H1 (cell line): ENCODE data around the gene C22orf31. TPM values are rescaled to one million over a fixed set of nuclear protein-coding genes. Genes with fewer than 3 reads are reported as not detected.

Source experiments
- CTCF ChIA-PET: fragments of 300-600 bp; sonication (Branson Sonifier 250); formaldehyde crosslinking; loops from one replicate; lab custom pipeline; 2021; ENCODE audit not compliant: partially characterized antibody; lab: Charles Lee
- POLR2A ChIA-PET: fragments of 300-600 bp; sonication (Branson Sonifier 250); formaldehyde crosslinking; loops from one replicate; lab custom pipeline; 2021; ENCODE audit warnings: inconsistent platforms; ENCODE audit not compliant: partially characterized antibody; lab: Charles Lee
- DNase-seq, 2 experiments: peaks; one replicate each; pipeline versions ENCODE4 v3.0.0 to v3.0.0-alpha.2; 2010 to 2022; ENCODE audit warnings: low spot score in 2 of 2, low read depth in 1 of 2, mixed read lengths in 1 of 2
- FAIRE-seq: peaks from 2 replicates; lab custom pipeline; 2011; peaks lifted over from hg19 to GRCh38; lab: Jason Lieb, UNC
- H2AFZ ChIP-seq: 2 replicates; pipeline ENCODE4 v1.8.1; 2012; ENCODE audit warnings: low read length, inconsistent platforms
- H2AK5ac ChIP-seq: 2 replicates; pipeline ENCODE4 v1.6.1; 2013; ENCODE audit warnings: low read depth, low read length
- H2BK120ac ChIP-seq: replicated peaks from 2 replicates; pipeline ENCODE3; 2013; ENCODE audit warnings: low read depth, low read length, inconsistent platforms
- H2BK12ac ChIP-seq: 2 replicates; pipeline ENCODE4 v1.6.1; 2013; ENCODE audit warnings: low read depth, low read length
- H2BK15ac ChIP-seq: 2 replicates; pipeline ENCODE4 v1.6.1; 2013; ENCODE audit warnings: low read length
- H2BK20ac ChIP-seq: 2 replicates; pipeline ENCODE4 v1.6.1; 2013; ENCODE audit warnings: low read length
- H2BK5ac ChIP-seq: 2 replicates; pipeline ENCODE4 v1.6.1; 2013; ENCODE audit warnings: low read depth, low read length
- H3K14ac ChIP-seq: 2 replicates; pipeline ENCODE4 v1.6.1; 2013; ENCODE audit warnings: inconsistent platforms; ENCODE audit not compliant: insufficient read length
- H3K18ac ChIP-seq: 2 replicates; pipeline ENCODE4 v1.6.1; 2013; ENCODE audit warnings: low read length; ENCODE audit errors: extremely low read depth
- H3K23ac ChIP-seq: 2 replicates; pipeline ENCODE4 v1.6.1; 2013; ENCODE audit warnings: inconsistent platforms; ENCODE audit not compliant: insufficient read length
- H3K23me2 ChIP-seq: 2 replicates; pipeline ENCODE4 v1.6.1; 2013; ENCODE audit warnings: low read depth, low read length
- H3K27ac ChIP-seq: 2 replicates; pipeline ENCODE4 v1.6.1; 2011; ENCODE audit warnings: low read depth, low read length, inconsistent platforms
- H3K27me3 ChIP-seq, 4 experiments: replicated peaks in 1 of 4; 1 replicate in 1 of 4; 2 replicates in 3 of 4; pipeline versions ENCODE4 v1.6.1 to v1.8.1; 2011 to 2013; ENCODE audit warnings: low read length in 3 of 4, mild to moderate bottlenecking in 3 of 4, inconsistent platforms in 2 of 4, mixed read lengths in 2 of 4, moderate library complexity in 1 of 4; ENCODE audit not compliant: control insufficient read depth in 3 of 4, insufficient read depth in 3 of 4; ENCODE audit errors: extremely low read depth in 1 of 4
- H3K36me3 ChIP-seq, 4 experiments: 2 replicates each; pipeline versions ENCODE4 v1.6.1 to v1.8.1; 2011 to 2013; ENCODE audit warnings: mild to moderate bottlenecking in 4 of 4, low read length in 3 of 4, moderate library complexity in 2 of 4, control low read depth in 1 of 4, inconsistent platforms in 1 of 4; ENCODE audit not compliant: insufficient read depth in 4 of 4, control insufficient read depth in 2 of 4
- H3K4ac ChIP-seq: replicated peaks from 2 replicates; pipeline ENCODE3; 2013; ENCODE audit warnings: low read length, low read depth, mixed read lengths, inconsistent platforms; ENCODE audit not compliant: insufficient read length
- H3K4me1 ChIP-seq, 4 experiments: replicated peaks in 1 of 4; 1 replicate in 1 of 4; 2 replicates in 3 of 4; pipeline versions ENCODE4 v1.6.1 to v1.8.1; 2011 to 2013; ENCODE audit warnings: low read length in 3 of 4, inconsistent platforms in 2 of 4, mixed read lengths in 1 of 4; ENCODE audit not compliant: insufficient read depth in 4 of 4, control insufficient read depth in 3 of 4
- H3K4me2 ChIP-seq, 2 experiments: 2 replicates each; pipeline versions ENCODE4 v1.6.1 to v1.8.1; 2011 to 2013; ENCODE audit warnings: low read depth in 2 of 2, low read length in 2 of 2, control low read depth in 1 of 2, inconsistent platforms in 1 of 2, mild to moderate bottlenecking in 1 of 2; ENCODE audit not compliant: insufficient read depth in 1 of 2
- H3K4me3 ChIP-seq, 4 experiments: fragments of 200-600, 300-600 bp in 1 of 4; sonication (generic), shearing (Covaris generic), sonication (Bioruptor Twin) in 1 of 4; 2 replicates each; pipeline versions ENCODE4 v1.5.1 to v1.8.1; 2011 to 2016; ENCODE audit warnings: low read length in 4 of 4, low read depth in 3 of 4, control low read depth in 2 of 4, inconsistent platforms in 2 of 4, mild to moderate bottlenecking in 2 of 4, mixed read lengths in 1 of 4, moderate library complexity in 1 of 4; ENCODE audit not compliant: insufficient read depth in 2 of 4; ENCODE audit errors: extremely low read depth in 1 of 4
- H3K56ac ChIP-seq: replicated peaks from 2 replicates; pipeline ENCODE3; 2013; ENCODE audit warnings: low read depth, mild to moderate bottlenecking, mixed read lengths, low read length, inconsistent platforms; ENCODE audit not compliant: insufficient read length
- H3K79me1 ChIP-seq: 2 replicates; pipeline ENCODE4 v1.6.1; 2013; ENCODE audit warnings: low read depth, low read length, control low read depth
- H3K79me2 ChIP-seq, 2 experiments: 2 replicates each; pipeline versions ENCODE4 v1.6.1 to v1.8.1; 2012 to 2013; ENCODE audit warnings: low read length in 2 of 2, mild to moderate bottlenecking in 2 of 2, inconsistent platforms in 1 of 2; ENCODE audit not compliant: insufficient read depth in 2 of 2, control insufficient read depth in 1 of 2
- H3K9ac ChIP-seq, 4 experiments: replicated peaks in 1 of 4; 1 replicate in 1 of 4; 2 replicates in 3 of 4; pipeline versions ENCODE4 v1.6.1 to v1.8.1; 2011 to 2013; ENCODE audit warnings: low read depth in 3 of 4, low read length in 3 of 4, control low read depth in 2 of 4, mild to moderate bottlenecking in 2 of 4, moderate library complexity in 2 of 4, inconsistent platforms in 1 of 4; ENCODE audit errors: extremely low read depth in 1 of 4
- H3K9me3 ChIP-seq, 2 experiments: 2 replicates each; pipeline versions ENCODE4 v1.6.1 to v1.8.1; 2012 to 2013; ENCODE audit warnings: mild to moderate bottlenecking in 2 of 2, moderate library complexity in 2 of 2, control low read depth in 1 of 2, inconsistent platforms in 1 of 2, low read depth in 1 of 2, low read length in 1 of 2, mixed read lengths in 1 of 2; ENCODE audit not compliant: insufficient read depth in 2 of 2
- H4K20me1 ChIP-seq, 2 experiments: replicated peaks in 1 of 2; 2 replicates each; pipeline versions ENCODE3 to v1.8.1; 2011 to 2013; ENCODE audit warnings: inconsistent platforms in 2 of 2, low read length in 2 of 2, mild to moderate bottlenecking in 1 of 2; ENCODE audit not compliant: insufficient read depth in 2 of 2, control insufficient read depth in 1 of 2
- H4K5ac ChIP-seq: 2 replicates; pipeline ENCODE4 v1.6.1; 2013; ENCODE audit warnings: low read length, low read depth, mixed read lengths, inconsistent platforms; ENCODE audit not compliant: insufficient read length
- H4K8ac ChIP-seq: 2 replicates; pipeline ENCODE4 v1.8.0; 2013; ENCODE audit warnings: mild to moderate bottlenecking, moderate library complexity, low read length, inconsistent platforms; ENCODE audit not compliant: insufficient read depth; ENCODE audit errors: extremely low read depth
- H4K91ac ChIP-seq: replicated peaks from 2 replicates; pipeline ENCODE3; 2013; ENCODE audit warnings: low read length, mixed read lengths, inconsistent platforms; ENCODE audit not compliant: insufficient read length
- BCL11A ChIP-seq, 2 experiments: IDR thresholded peaks; one replicate each; pipeline ENCODE4 v1.6.1; 2011; ENCODE audit warnings: low read depth in 2 of 2, low read length in 2 of 2, mild to moderate bottlenecking in 2 of 2
- CREB1 ChIP-seq: IDR thresholded peaks from 2 replicates; pipeline ENCODE4 v1.6.1; 2012; ENCODE audit warnings: inconsistent platforms
- FOSL1 ChIP-seq: IDR thresholded peaks from 2 replicates; pipeline ENCODE4 v1.6.1; 2011; ENCODE audit warnings: mild to moderate bottlenecking, low read depth, low read length, moderate library complexity; ENCODE audit not compliant: insufficient read depth
- GTF2F1 ChIP-seq: IDR thresholded peaks from 2 replicates; pipeline ENCODE4 v1.6.1; 2012; ENCODE audit warnings: low read depth, low read length, improper control_type of control experiment, borderline replicate concordance
- MAFK ChIP-seq: IDR thresholded peaks from 2 replicates; pipeline ENCODE4 v1.6.1; 2012; ENCODE audit warnings: low read depth, mild to moderate bottlenecking, improper control_type of control experiment, low read length
- RBBP5 ChIP-seq: IDR thresholded peaks from 2 replicates; pipeline ENCODE4 v1.7.1; 2012; ENCODE audit warnings: low read depth, mild to moderate bottlenecking, inconsistent platforms, low read length, moderate library complexity, borderline replicate concordance
- SIN3A ChIP-seq, 2 experiments: IDR thresholded peaks in 1 of 2; conservative IDR thresholded peaks in 1 of 2; 2 replicates each; pipeline ENCODE4 v1.6.1; 2011 to 2012; ENCODE audit warnings: low read length in 2 of 2, improper control_type of control experiment in 1 of 2, low read depth in 1 of 2, mild to moderate bottlenecking in 1 of 2
- TEAD4 ChIP-seq: IDR thresholded peaks from 2 replicates; pipeline ENCODE4 v1.6.1; 2012; ENCODE audit warnings: low read depth, low read length, inconsistent platforms, mixed read lengths
- WGBS, 2 experiments: shearing (Covaris generic) in 1 of 2; methylation state at CpG; one replicate each; pipeline versions ENCODE4 v1.1.6 to v1.1.7; 2013 to 2015; ENCODE audit warnings: low lambda C conversion rate in 2 of 2, mixed read lengths in 2 of 2, inconsistent platforms in 1 of 2, low coverage in 1 of 2, missing lambda C conversion rate in 1 of 2; ENCODE audit not compliant: insufficient replicate concordance in 2 of 2, insufficient coverage in 1 of 2, insufficient read length in 1 of 2; ENCODE audit errors: extremely low coverage in 1 of 2, missing lambda C conversion rate in 1 of 2; 5-methylcytosine and 5-hydroxymethylcytosine counted together
- polyA plus RNA-seq, 7 experiments: library from polyadenylated mRNA; depleted of rRNA in 3 of 7; stranded (reverse) in 5 of 7; unstranded in 2 of 7; fragments of >200 nt in 5 of 7; fragments of 200-250 nt in 2 of 7; gene quantifications; 1 replicate in 5 of 7; 2 replicates in 1 of 7; 4 replicates in 1 of 7; pipeline versions ENCODE4 v1.2.1 to v1.2.3, GENCODE V29; 2011 to 2013; ENCODE audit warnings: missing spikeins in 2 of 7, mixed read lengths in 2 of 7
- total RNA-seq: library from RNA; stranded (reverse); fragmentation: NEBNext Ultra II Directional; extraction: Animal tissue kit (Norgen Biotek cat#: 25700); gene quantifications from 2 replicates; pipeline ENCODE4 v1.2.1, GENCODE V29; 2021
- TF ChIP-seq, protein P1 (sequence below), 3 experiments: IDR thresholded peaks; 1 replicate in 2 of 3; 2 replicates in 1 of 3; pipeline versions ENCODE4 v1.5.1 to v1.6.1; 2011; ENCODE audit warnings: low read length in 3 of 3, mild to moderate bottlenecking in 3 of 3, inconsistent platforms in 2 of 3, low read depth in 1 of 3, moderate library complexity in 1 of 3; ENCODE audit not compliant: insufficient read depth in 1 of 3; ENCODE audit errors: control extremely low read depth in 1 of 3

Gene C22orf31
- total and polyA plus RNA-seq, 2 of the 8 experiments (the other 6 are each of a cell fraction or from before 2014, with no cell fraction given), result not detected

DNA sequence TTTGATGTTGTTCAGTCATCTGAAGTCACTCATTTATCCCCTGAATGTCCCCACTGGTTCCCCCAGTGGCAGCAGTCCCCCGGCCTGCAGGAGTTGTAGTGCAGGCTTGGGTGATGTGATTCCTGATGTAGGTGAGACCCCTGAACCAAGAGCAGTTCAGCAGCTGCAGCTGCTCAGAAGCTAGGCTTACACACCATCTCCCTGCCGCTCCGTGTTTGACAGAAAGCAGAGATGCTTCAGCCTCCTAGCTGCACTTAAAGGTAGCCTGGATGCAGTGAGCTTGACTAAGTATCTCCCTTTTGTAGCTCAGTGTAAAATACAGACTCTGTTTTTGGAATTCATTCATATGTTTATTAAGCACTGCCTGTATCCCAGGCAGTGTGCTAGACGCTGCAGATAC is 47.3 kb downstream of the C22orf31 start:
- Histone ChIP-seq H3K4me1 (peaks cover 3 to 19% (median 8%) of the 10 kb centered on the region in 4 experiments; a peak in 5 of 7 replicates), H3K56ac (no peak overlapping the region), H3K27me3 (no peaks in the 10 kb centered on the region; a peak in 1 of 7 replicates), H3K27ac (no peak overlapping the region), H4K91ac (no peak overlapping the region), H3K23ac (no peak overlapping the region), H3K18ac (no peak overlapping the region), H3K9me3 (no peaks in the 10 kb centered on the region), H2BK15ac (no peak overlapping the region), H3K79me2 (peaks cover 2 to 45% of the 10 kb centered on the region in 2 experiments; a peak in 2 of 4 replicates), H3K79me1 (peaks cover 3% of the 10 kb centered on the region; the same call in 1 of the 2 replicates), H2BK5ac (no peak overlapping the region), H3K4me2 (0 out of 4 replicates have a peak overlapping the region, but pooled peaks of 1 of the 2 experiments have one; percentile 15), H4K20me1 (peaks cover 0 to 2% of the 10 kb centered on the region in 2 experiments), H3K36me3 (peaks cover 0 to 3% (median 0%) of the 10 kb centered on the region in 4 experiments; a peak in 1 of 8 replicates), H3K14ac (no peak overlapping the region), H4K5ac (no peak overlapping the region), H4K8ac (no peak overlapping the region), H3K4me3 (no peak overlapping the region), H2BK120ac (no peak overlapping the region), H2BK12ac (no peak overlapping the region), H3K9ac (no peak overlapping the region), H3K23me2 (no peaks in the 10 kb centered on the region), H3K4ac (no peak overlapping the region), H2BK20ac (no peak overlapping the region), H2AFZ (no peak overlapping the region), H2AK5ac (no peak overlapping the region)
- ChIA-PET POLR2A (interaction anchor here (1.3 to 2.2 kb wide), 3 partner anchors 10 to 214 kb away, joined by 3 to 16 read pairs (median 4); partner anchors contain the start of gene XBP1), CTCF (interaction anchor here (0.8 to 5.2 kb wide), 5 partner anchors 9 to 97 kb away, joined by 3 to 37 read pairs (median 4); no protein-coding TSS in a partner anchor)
- no peak for TF ChIP-seq TEAD4
- no peak for TF ChIP-seq GTF2F1
- TF ChIP-seq MAFK, result no peak
- no peak for TF ChIP-seq SIN3A (conservative IDR thresholded peaks at IDR 0.05 in 1 of 2, IDR thresholded peaks at IDR 0.05 in 1 of 2; ENCODE audit: low read depth in 1 of 2, low read length in 2 of 2)
- no peak for TF ChIP-seq CREB1
- TF ChIP-seq FOSL1, result no peak
- TF ChIP-seq BCL11A (IDR thresholded peaks at IDR 0.05; ENCODE audit: low read depth in 2 of 2, low read length in 2 of 2), result no peak
- TF ChIP-seq RBBP5, result no peak
- TF ChIP-seq, protein P1, sequence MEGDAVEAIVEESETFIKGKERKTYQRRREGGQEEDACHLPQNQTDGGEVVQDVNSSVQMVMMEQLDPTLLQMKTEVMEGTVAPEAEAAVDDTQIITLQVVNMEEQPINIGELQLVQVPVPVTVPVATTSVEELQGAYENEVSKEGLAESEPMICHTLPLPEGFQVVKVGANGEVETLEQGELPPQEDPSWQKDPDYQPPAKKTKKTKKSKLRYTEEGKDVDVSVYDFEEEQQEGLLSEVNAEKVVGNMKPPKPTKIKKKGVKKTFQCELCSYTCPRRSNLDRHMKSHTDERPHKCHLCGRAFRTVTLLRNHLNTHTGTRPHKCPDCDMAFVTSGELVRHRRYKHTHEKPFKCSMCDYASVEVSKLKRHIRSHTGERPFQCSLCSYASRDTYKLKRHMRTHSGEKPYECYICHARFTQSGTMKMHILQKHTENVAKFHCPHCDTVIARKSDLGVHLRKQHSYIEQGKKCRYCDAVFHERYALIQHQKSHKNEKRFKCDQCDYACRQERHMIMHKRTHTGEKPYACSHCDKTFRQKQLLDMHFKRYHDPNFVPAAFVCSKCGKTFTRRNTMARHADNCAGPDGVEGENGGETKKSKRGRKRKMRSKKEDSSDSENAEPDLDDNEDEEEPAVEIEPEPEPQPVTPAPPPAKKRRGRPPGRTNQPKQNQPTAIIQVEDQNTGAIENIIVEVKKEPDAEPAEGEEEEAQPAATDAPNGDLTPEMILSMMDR (IDR thresholded peaks at IDR 0.05; ENCODE audit: control extremely low read depth in 1 of 3, insufficient read depth in 1 of 3, low read depth in 1 of 3, low read length in 3 of 3), result no peak
- FAIRE-seq, result no peak
- WGBS, 2 experiments, result 85% methylated on average over 4 of the region's 4 CpGs; no CpG with 5 or more reads in 1 of the 2 experiments
- no peak for DNase-seq
